Neural cell (in vitro differentiated cells): ENCODE results near the gene URGCP. TPM values are rescaled to one million over a fixed set of nuclear protein-coding genes. Genes with fewer than 3 reads are reported as not detected.

ENCODE experiments used
- H2AFZ ChIP-seq: fragments of 200-600, 300-800 bp; sonication (generic), shearing (Covaris generic); 2 replicates; pipeline ENCODE4 v1.6.0; 2014; ENCODE audit warnings: low read depth, mild to moderate bottlenecking, antibody characterized with exemption, low read length, moderate library complexity
- H3F3A ChIP-seq: fragments of 200-600 bp; shearing (Covaris generic); 2 replicates; pipeline ENCODE4 v1.6.1; 2016; ENCODE audit warnings: mild to moderate bottlenecking, moderate library complexity, mixed read lengths, antibody characterized with exemption, low read length; ENCODE audit not compliant: insufficient read depth, poor library complexity, severe bottlenecking
- H3K27ac ChIP-seq: fragments of 200-600, 300-800 bp; sonication (generic), shearing (Covaris generic); 2 replicates; pipeline ENCODE4 v1.5.1; 2014; ENCODE audit warnings: mild to moderate bottlenecking, low read length, moderate library complexity
- H3K27me3 ChIP-seq: fragments of 300-800, 200-600 bp; sonication (generic), shearing (Covaris generic); 2 replicates; pipeline ENCODE4 v1.6.0; 2014; ENCODE audit warnings: mild to moderate bottlenecking, low read depth, low read length, moderate library complexity; ENCODE audit not compliant: insufficient read depth
- H3K36me3 ChIP-seq: fragments of 300-800, 200-600 bp; sonication (generic), shearing (Covaris generic); 2 replicates; pipeline ENCODE4 v1.5.1; 2014; ENCODE audit warnings: mild to moderate bottlenecking, antibody characterized with exemption, low read length, moderate library complexity; ENCODE audit not compliant: insufficient read depth
- H3K4me2 ChIP-seq: fragments of 300-800, 200-600 bp; sonication (generic), shearing (Covaris generic); 2 replicates; pipeline ENCODE4 v1.6.0; 2014; ENCODE audit warnings: mild to moderate bottlenecking, low read length
- H3K4me3 ChIP-seq: fragments of 300-800, 200-600 bp; sonication (generic), shearing (Covaris generic); 2 replicates; pipeline ENCODE4 v1.5.1; 2014; ENCODE audit warnings: mild to moderate bottlenecking, low read length, moderate library complexity
- H3K79me2 ChIP-seq: fragments of 200-600 bp; shearing (Covaris generic); replicated peaks from 2 replicates; pipeline ENCODE4 v1.6.0; 2014; ENCODE audit warnings: mild to moderate bottlenecking, low read length, moderate library complexity; ENCODE audit not compliant: insufficient read depth
- H3K9ac ChIP-seq: fragments of 300-800, 200-600 bp; sonication (generic), shearing (Covaris generic); 2 replicates; pipeline ENCODE4 v1.6.1; 2016; ENCODE audit warnings: mild to moderate bottlenecking, low read length, mixed read lengths
- H3K9me2 ChIP-seq: fragments of 200-600 bp; shearing (Covaris generic); 2 replicates; pipeline ENCODE4 v1.6.1; 2016; ENCODE audit warnings: mild to moderate bottlenecking, low read length, mixed read lengths; ENCODE audit not compliant: insufficient read depth
- H3K9me3 ChIP-seq: fragments of 200-600, 300-800 bp; sonication (generic), shearing (Covaris generic); 2 replicates; pipeline ENCODE4 v1.6.1; 2016; ENCODE audit warnings: mild to moderate bottlenecking, mixed run types, low read length, moderate library complexity, mixed read lengths
- H4K20me1 ChIP-seq: fragments of 200-600 bp; shearing (Covaris generic); 2 replicates; pipeline ENCODE4 v1.6.1; 2016; ENCODE audit warnings: mild to moderate bottlenecking, mixed run types; ENCODE audit not compliant: insufficient read depth
- EP300 ChIP-seq: fragments of 450-650 bp; conservative IDR thresholded peaks from 2 replicates; pipeline ENCODE4 v1.6.1; 2014; ENCODE audit warnings: antibody characterized with exemption, mild to moderate bottlenecking, moderate library complexity; ENCODE audit not compliant: poor library complexity, severe bottlenecking
- EZH2 ChIP-seq: fragments of 200-600, 300-800 bp; shearing (Covaris generic), sonication (generic); IDR thresholded peaks from 2 replicates; pipeline ENCODE4 v1.6.1; 2014; ENCODE audit warnings: antibody characterized with exemption, low read length, borderline replicate concordance, mild to moderate bottlenecking; ENCODE audit not compliant: insufficient read depth, poor library complexity, severe bottlenecking
- MXI1 ChIP-seq: fragments of 450-650 bp; conservative IDR thresholded peaks from 2 replicates; pipeline ENCODE4 v1.6.1; 2014; ENCODE audit warnings: antibody characterized with exemption, mild to moderate bottlenecking; ENCODE audit not compliant: poor library complexity, severe bottlenecking
- POLR2AphosphoS5 ChIP-seq: IDR thresholded peaks from 2 replicates; pipeline ENCODE4 v1.6.1; 2012
- RAD21 ChIP-seq: fragments of 450-650 bp; conservative IDR thresholded peaks from 2 replicates; pipeline ENCODE4 v1.6.1; 2014; ENCODE audit warnings: antibody characterized with exemption, mild to moderate bottlenecking, moderate library complexity
- SMC3 ChIP-seq: fragments of 450-650 bp; conservative IDR thresholded peaks from 2 replicates; pipeline ENCODE4 v1.6.1; 2014; ENCODE audit warnings: antibody characterized with exemption, mild to moderate bottlenecking, moderate library complexity; ENCODE audit not compliant: poor library complexity
- TAF1 ChIP-seq: IDR thresholded peaks from 2 replicates; pipeline ENCODE4 v1.6.1; 2012; ENCODE audit warnings: low read depth
- polyA plus RNA-seq: library from polyadenylated mRNA; depleted of rRNA; stranded (reverse); fragments of >200 nt; gene quantifications from 2 replicates; pipeline ENCODE4 v1.2.3, GENCODE V29; 2014
- TF ChIP-seq, protein P1 (sequence below): IDR thresholded peaks from 2 replicates; pipeline ENCODE4 v1.6.1; 2012; ENCODE audit warnings: borderline replicate concordance
- TF ChIP-seq, protein P2 (sequence below): fragments of 450-650 bp; IDR thresholded peaks from 2 replicates; pipeline ENCODE4 v1.5.1; 2014; ENCODE audit warnings: antibody characterized with exemption, mild to moderate bottlenecking, moderate library complexity; ENCODE audit not compliant: poor library complexity, severe bottlenecking

The URGCP gene
- polyA plus RNA-seq, 1 donor from 2014 or later, result 43.0 TPM

DNA sequence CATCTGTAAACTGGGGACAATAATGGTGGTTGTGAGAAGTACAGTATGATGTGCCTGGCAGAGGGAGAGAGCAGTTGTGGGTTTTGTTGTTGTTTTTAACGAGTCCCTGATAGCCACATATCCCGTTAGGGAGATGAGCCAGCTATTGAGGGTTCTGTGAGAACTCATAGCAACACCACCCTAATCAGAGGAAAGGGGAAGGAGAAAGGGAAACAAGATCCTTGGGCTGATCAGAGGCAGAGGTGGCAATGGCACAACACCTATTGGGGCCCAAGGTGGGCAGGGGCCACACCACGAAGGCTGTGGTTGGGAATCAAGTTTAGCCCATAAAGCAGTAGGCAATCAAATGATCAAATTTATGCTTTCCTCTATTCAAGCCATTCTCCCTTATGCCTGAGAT is 35.3 kb downstream of the URGCP start:
- no peak overlapping the region for H2AFZ ChIP-seq
- no peak overlapping the region for H3K27ac ChIP-seq
- no peaks in the 10 kb centered on the region for H3K9me3 ChIP-seq

DNA sequence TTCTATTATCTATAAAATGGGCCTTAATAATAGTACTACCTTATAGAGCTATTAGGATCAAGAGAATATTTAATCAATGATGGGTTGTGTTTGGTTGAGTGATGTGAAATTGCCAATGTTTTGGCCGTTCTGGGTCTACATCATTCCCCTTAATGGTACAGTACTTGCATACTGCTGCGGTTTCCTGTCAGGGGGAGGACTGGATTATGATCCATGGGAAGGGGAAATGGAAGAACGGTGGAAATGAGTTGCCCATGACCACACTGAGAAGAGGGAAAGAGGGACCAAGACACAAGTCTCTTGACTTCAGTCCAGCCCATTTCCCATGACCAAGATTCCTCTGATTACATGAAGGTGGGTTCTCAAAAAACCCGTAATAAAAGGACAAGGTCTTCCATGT is 36.1 kb downstream of the URGCP start:
- no peak overlapping the region for H3K4me2 ChIP-seq
- H4K20me1 ChIP-seq, result no peaks in the 10 kb centered on the region
- no peak overlapping the region for H2AFZ ChIP-seq
- no peaks in the 10 kb centered on the region for H3K36me3 ChIP-seq
- no peaks in the 10 kb centered on the region for H3K9me3 ChIP-seq
- no peaks in the 10 kb centered on the region for H3K27me3 ChIP-seq
- H3K9ac ChIP-seq, result no peak overlapping the region
- H3K27ac ChIP-seq, result no peak overlapping the region
- H3F3A ChIP-seq, result peaks cover 3% of the 10 kb centered on the region
- H3K4me3 ChIP-seq, result no peak overlapping the region
- TF ChIP-seq, protein P1, sequence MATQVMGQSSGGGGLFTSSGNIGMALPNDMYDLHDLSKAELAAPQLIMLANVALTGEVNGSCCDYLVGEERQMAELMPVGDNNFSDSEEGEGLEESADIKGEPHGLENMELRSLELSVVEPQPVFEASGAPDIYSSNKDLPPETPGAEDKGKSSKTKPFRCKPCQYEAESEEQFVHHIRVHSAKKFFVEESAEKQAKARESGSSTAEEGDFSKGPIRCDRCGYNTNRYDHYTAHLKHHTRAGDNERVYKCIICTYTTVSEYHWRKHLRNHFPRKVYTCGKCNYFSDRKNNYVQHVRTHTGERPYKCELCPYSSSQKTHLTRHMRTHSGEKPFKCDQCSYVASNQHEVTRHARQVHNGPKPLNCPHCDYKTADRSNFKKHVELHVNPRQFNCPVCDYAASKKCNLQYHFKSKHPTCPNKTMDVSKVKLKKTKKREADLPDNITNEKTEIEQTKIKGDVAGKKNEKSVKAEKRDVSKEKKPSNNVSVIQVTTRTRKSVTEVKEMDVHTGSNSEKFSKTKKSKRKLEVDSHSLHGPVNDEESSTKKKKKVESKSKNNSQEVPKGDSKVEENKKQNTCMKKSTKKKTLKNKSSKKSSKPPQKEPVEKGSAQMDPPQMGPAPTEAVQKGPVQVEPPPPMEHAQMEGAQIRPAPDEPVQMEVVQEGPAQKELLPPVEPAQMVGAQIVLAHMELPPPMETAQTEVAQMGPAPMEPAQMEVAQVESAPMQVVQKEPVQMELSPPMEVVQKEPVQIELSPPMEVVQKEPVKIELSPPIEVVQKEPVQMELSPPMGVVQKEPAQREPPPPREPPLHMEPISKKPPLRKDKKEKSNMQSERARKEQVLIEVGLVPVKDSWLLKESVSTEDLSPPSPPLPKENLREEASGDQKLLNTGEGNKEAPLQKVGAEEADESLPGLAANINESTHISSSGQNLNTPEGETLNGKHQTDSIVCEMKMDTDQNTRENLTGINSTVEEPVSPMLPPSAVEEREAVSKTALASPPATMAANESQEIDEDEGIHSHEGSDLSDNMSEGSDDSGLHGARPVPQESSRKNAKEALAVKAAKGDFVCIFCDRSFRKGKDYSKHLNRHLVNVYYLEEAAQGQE, result no peak
- TF ChIP-seq MXI1 (no peak), RAD21 (no peak), EZH2 (no peak), POLR2AphosphoS5 (no peak), TAF1 (no peak)
- H3K79me2 ChIP-seq, result no peaks in the 10 kb centered on the region
- H3K9me2 ChIP-seq, result no peaks in the 10 kb centered on the region

More for the DNA sequence above, 35.3 kb downstream of the URGCP start:
- H3K9me2 ChIP-seq, result no peaks in the 10 kb centered on the region
- no peak for TF ChIP-seq TAF1
- no peak for TF ChIP-seq RAD21
- no peak for TF ChIP-seq EP300
- TF ChIP-seq, protein P2, sequence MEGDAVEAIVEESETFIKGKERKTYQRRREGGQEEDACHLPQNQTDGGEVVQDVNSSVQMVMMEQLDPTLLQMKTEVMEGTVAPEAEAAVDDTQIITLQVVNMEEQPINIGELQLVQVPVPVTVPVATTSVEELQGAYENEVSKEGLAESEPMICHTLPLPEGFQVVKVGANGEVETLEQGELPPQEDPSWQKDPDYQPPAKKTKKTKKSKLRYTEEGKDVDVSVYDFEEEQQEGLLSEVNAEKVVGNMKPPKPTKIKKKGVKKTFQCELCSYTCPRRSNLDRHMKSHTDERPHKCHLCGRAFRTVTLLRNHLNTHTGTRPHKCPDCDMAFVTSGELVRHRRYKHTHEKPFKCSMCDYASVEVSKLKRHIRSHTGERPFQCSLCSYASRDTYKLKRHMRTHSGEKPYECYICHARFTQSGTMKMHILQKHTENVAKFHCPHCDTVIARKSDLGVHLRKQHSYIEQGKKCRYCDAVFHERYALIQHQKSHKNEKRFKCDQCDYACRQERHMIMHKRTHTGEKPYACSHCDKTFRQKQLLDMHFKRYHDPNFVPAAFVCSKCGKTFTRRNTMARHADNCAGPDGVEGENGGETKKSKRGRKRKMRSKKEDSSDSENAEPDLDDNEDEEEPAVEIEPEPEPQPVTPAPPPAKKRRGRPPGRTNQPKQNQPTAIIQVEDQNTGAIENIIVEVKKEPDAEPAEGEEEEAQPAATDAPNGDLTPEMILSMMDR, result no peak
- TF ChIP-seq, protein P1, result no peak
- no peak for TF ChIP-seq SMC3
- no peak for TF ChIP-seq MXI1
- TF ChIP-seq POLR2AphosphoS5, result no peak
- TF ChIP-seq EZH2, result no peak
- no peaks in the 10 kb centered on the region for H4K20me1 ChIP-seq
- H3K4me2 ChIP-seq, result no peak overlapping the region
- H3K79me2 ChIP-seq, result no peaks in the 10 kb centered on the region
- no peak overlapping the region for H3K9ac ChIP-seq
- H3K27me3 ChIP-seq, result no peaks in the 10 kb centered on the region
- H3K36me3 ChIP-seq, result no peaks in the 10 kb centered on the region
- peaks cover 3% of the 10 kb centered on the region for H3F3A ChIP-seq
- H3K4me3 ChIP-seq, result no peak overlapping the region
